GM10847 (cell line): ENCODE results near the gene WRAP73.

Experiments
- POLR2A ChIP-seq: IDR thresholded peaks from 2 replicates; pipeline ENCODE4 v1.6.1; 2011; ENCODE audit not compliant: insufficient read length; ENCODE audit errors: extremely low read depth

The WRAP73 gene

DNA sequence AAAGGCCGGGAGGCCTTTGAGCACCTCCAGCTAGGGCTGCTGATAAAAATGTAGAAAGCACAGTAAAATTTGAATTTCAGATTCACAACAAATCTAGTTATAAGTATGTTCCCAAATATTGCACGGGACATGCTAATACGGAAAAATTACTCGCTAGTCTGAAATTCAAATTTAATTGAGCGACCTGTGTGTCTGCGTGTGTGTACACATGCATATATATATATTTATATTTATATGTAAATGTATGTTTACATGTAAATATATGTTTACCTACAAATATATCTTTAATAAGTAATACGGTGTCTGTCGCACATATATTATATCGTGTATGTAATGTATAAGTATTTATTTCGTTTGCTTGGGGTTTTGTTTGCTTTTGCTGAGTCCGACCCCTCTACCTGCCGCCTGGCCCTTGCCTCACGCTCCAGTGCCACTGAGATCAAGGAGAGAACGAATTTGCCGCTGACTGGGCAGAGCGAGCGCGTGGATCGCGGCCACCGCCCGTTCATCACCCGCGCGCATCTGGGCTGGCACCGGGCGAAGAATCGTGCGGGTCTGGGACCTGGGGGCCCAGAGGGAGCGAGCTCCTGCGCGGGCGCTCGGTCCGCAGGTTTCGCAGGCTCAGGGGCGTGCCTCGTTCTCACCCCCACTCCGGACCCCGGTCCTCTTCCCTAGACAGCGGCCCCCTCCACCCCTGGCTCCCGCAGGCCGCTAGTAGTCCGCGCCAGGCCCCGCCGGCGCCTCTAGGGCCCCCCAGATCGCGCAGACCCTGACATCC is 534 bp upstream of the WRAP73 start:
- no peak for TF ChIP-seq POLR2A

DNA sequence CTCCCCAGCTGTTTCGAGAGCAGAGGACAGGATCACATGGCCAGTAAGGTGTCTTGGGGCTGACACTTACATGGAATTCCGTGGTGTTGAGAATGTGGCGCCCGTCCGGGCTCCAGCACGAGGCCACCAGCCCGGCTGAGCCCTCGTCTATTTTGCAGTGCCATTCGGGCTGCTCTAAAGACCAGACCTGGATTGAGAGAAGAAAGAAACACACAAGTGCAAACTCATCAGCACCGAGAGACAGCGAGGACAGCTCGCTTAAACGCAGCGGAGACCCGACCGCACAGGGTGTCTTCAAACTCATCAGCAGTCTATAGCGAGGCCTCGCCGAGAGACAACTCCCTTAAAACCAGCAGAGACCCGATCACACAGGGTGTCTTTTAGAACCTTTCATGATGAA is 3.3 kb downstream of the WRAP73 start:
- TF ChIP-seq POLR2A, result no peak

DNA sequence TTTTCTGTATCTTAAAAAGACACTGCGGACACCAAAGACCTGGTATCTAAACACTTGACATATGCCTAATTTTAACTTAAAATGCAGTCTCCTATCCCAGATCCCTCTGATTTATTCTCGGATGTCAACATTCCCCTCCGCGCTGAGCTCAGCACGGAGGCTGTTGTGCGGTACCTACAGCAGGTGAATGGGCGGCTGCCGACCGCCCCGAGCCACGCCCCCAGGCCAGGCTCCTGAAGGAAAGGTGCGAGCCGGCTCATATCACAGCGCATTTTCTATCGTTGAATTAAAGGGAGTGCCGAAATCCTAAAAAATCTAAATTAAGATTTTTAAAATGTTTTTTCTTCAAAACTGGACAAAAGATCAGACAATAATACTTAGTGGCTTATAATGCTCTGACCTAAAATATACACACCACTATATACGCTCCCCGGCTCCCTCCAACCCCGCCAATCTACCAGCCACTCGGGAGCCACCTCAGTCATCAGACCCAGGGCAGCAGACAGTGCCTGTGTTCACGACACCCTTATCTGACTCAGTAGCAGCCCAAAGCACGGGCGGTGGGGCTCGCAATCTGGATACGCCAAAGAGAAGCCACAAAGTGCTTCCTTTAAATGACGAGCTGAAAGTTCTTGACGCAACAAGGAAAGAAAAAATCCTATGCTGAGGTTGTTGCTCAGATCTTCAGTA is 4.1 kb downstream of the WRAP73 start:
- TF ChIP-seq POLR2A, result no peak

DNA sequence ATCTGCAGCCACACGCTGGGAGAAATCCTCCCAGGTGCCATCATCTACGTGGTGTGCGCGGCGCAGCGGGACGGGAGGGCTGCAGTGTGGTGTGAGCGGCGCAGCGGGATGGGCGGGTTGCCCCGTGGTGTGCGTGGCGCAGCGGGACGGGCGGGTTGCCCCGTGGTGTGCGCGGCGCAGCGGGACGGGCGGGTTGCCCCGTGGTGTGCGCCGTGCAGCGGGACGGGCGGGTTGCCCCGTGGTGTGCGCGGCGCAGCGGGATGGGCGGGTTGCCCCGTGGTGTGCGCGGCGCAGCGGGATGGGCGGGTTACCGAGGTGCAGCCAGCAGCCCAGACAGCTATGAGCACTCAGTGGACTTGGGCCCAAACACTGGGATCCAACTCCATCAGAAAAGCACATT is 4.7 kb downstream of the WRAP73 start:
- TF ChIP-seq POLR2A, result no peak

DNA sequence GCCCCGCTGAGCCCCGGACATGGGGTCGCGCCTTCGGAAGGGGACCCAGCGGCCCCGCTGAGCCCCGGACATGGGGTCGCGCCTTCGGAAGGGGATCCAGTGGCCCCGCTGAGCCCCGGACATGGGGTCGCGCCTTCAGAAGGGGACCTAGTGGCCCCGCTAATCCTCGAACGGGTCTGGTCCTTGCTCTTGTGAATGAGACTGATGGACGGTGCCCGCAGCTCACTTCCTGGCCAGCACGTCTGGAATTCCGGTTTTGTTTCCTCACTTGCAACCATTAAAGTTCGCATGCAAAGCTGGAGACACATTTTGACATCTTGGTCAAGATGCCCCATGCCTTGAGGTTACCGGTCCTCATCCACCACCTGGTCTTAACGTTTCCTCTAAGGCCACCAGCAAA is 5.6 kb downstream of the WRAP73 start:
- no peak for TF ChIP-seq POLR2A

DNA sequence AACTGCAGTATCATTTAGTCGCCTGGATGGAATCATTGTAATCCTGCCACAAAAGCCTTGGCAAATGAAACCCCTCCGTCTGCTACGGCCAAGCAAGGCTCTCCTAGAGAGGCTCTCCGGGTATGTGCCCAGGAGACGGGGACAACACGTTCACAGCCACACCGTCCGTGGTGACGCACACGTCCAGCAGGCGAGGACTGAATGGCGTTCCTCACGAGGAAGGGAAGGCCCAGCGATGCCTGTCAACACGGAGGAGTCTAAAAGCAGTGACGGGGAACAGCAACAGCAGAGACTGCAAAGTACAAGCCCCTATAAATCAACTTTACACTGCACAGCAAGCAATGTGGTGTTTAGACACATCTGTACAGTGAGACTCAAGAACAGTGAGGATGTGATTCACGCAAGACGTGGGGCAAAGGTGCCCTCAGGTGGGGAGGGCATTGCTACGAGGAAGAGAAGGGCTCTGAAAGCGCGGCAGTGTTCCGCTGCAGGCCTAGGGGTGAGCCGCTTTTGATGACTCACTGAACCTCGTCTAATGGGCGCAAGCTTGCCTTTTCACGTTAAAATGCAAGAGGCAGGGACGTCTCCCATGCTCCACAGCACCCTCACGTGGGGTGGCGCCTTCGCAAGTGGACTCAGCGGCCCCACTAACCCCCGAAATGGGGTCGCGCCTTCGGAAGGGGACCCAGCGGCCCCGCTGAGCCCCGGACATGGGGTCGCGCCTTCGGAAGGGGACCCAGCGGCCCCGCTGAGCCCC is 6.8 kb downstream of the WRAP73 start:
- TF ChIP-seq POLR2A, result no peak

DNA sequence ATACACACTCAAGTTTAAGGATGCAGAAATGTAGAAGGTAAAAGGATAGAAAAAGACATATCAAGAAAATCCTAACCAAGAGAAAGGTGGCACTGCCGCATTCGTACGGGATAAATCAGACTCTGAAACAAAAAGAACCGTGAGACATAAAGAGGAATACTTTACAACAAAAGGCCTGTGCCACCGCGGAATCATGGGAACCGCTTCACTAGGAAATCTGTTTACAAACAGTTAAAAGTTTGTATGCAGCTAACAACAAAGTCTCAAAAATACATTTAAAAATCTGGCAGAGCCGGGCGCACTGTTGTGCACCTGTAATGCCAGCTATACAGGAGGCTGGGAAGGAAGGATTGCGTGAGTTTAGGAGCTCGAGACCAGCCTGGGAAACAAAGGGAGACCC is 8.1 kb downstream of the WRAP73 start:
- no peak for TF ChIP-seq POLR2A

DNA sequence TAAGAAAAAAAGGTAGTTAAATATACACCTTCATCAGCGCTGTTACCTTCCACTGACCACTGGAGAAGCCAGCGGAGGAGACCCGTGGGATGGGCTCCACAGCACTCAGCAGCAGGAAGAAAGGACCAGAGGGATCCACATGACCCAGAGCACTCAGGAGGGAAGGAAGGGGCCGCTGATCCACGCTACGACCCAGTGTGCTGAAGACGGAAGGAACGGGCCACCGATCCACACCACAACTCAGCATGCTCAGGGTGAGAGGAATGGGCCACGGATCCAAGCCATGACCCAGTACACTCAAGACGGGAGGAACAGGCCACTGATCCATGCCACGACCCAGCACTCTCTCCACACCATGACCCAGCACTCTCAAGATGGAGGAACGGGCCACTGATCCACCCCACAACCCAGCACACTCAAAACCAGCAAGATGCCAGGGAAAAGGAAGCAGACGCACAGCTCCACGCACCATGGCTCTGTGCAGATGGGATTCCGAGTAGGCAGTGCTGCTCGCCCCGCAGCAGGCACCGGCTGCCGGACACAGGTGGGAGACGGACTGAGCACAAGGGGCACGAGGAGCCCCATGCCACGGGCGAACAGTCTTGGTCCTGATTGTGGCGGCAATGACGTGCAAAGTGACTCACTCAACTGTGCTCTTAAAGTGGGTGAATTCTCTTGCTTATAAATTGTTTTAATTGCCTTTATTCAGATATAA is 8.7 kb downstream of the WRAP73 start:
- TF ChIP-seq POLR2A, result no peak

DNA sequence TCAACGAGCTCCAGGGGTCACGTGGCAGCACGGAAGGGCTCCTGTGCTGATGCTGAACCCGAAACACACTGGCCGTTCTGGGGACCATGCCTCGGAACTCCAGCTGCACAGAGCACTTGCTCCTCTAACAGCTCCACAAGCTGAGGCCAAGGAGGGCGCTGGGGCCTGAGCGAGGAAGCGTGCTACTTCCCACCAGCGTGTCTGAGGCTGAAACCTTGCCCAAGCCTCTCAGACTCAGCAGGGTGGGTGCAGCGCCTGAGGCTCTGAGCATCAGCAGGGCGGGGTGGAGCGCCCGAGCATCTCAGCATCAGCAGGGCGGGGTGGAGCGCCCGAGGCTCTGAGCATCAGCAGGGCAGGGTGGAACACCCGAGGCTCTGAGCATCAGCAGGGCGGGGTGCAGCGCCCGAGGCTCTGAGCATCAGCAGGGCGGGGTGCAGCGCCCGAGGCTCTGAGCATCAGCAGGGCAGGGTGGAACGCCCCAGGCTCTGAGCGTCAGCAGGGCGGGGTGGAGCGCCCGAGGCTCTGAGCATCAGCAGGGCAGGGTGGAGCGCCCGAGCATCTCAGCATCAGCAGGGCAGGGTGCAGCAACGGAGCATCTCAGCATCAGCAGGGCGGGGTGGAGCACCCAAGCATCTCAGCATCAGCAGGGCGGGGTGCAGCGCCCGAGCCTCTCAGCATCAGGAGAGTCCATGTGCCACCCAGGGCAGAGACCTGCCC is 9.6 kb downstream of the WRAP73 start:
- TF ChIP-seq POLR2A, result no peak

DNA sequence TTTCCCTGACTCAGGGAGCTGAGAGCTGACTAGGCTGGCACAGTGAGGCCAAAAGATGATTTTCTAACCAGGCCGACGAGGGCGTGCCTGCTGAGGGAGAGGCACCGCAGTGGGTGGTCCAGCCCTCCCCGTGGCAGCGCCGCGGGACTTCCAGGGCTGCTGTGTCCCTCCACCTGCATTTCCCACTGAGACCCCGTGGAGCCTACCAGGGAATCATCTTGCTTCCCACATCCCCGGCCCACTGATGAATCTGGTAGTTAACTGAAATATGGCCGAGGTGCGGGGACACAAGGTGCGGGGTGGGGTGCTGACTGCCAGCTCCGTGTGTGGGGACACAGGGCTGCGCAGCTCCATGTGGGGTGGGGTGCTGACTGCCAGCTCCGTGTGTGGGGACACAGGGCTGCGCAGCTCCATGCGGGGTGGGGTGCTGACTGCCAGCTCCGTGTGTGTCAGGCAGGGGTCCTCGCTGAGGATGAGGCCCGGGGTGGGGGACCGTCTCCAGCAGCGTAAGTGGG is 10.4 kb downstream of the WRAP73 start:
- TF ChIP-seq POLR2A, result no peak

DNA sequence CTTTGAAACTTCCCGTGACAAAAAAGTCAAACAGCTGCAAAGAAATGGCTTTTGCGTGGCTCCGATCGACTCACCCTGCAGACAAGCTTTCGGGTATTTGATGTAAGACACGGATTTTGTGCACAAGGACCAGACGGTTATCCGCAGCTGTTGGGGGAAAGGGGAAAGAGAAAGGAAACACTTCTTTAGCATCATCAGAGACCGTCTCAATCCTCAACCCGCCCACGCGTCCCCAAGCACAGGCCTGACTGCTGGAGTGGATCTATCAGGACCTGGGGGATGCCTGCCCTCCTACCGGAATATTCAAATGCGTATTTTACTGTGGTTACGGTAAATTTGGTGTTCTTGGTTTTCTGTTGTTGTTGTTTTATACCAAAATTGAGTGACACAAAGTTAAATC is 11.2 kb downstream of the WRAP73 start:
- no peak for TF ChIP-seq POLR2A

DNA sequence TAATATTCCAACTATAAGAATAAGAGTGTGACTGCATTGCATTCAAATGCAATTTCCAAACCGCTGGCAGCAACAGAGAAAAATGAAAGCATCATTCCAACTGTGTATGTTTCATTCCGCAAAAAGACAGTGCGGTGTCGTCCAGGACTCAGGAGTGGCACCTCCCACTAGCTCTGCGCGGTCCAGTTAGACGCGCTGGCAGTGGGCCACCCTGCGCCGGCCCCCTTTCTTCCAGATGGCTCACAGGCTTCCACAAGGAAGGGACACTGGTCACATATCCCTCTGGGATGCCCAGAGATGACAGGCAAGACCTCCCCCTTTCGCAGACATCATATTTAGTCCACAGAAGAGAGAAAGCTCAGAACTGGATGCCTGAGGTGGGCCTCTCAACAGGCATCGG is 11.9 kb downstream of the WRAP73 start:
- no peak for TF ChIP-seq POLR2A

DNA sequence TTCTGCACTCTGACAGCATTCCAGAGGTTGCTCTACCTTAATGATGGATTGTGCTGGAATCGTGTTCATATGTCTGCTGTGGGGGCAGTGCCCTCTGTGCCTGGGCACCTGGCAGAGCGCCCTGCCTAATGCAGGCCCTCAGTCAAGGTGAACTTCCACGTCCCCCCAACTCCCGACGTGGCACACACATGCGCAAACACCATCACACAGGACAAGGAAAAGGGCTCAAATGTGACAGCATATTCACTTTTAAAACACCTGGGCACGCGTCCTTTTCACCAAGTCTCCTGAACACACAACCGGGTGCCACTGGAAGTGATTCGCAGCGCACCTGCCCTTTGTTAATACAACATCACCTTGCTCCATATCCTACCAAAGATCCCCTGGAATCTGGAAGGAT is 13.4 kb downstream of the WRAP73 start:
- TF ChIP-seq POLR2A, result no peak

DNA sequence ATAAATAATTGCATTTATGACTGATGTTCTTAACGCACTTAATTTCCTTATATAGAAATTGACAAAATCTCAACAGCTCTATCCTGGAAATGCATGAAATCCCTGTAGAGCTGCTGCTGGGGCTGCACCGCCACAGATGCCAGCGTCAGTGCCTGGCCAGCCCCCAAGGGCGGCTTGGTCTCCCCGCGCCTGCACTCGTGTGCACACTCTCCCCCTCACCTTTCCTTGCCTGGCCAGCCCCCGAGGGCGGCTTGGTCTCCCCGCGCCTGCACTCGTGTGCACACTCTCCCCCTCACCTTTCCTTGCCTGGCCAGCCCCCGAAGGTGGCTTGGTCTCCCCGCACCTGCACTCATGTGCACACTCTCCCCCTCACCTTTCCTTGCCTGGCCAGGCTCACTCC is 13.8 kb downstream of the WRAP73 start:
- no peak for TF ChIP-seq POLR2A
